Measurements from ENCODE around the gene PRELID1.
A peak's percentile ranks its signal among the peaks of the same experiment; 100 is the strongest.
"Not testable (repeated sequence)": the region's sequence is repeated elsewhere in the genome, so short reads cannot be mapped to it uniquely, and the experiment has no call there.

PRELID1 gene, protein sequence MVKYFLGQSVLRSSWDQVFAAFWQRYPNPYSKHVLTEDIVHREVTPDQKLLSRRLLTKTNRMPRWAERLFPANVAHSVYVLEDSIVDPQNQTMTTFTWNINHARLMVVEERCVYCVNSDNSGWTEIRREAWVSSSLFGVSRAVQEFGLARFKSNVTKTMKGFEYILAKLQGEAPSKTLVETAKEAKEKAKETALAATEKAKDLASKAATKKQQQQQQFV

DNA sequence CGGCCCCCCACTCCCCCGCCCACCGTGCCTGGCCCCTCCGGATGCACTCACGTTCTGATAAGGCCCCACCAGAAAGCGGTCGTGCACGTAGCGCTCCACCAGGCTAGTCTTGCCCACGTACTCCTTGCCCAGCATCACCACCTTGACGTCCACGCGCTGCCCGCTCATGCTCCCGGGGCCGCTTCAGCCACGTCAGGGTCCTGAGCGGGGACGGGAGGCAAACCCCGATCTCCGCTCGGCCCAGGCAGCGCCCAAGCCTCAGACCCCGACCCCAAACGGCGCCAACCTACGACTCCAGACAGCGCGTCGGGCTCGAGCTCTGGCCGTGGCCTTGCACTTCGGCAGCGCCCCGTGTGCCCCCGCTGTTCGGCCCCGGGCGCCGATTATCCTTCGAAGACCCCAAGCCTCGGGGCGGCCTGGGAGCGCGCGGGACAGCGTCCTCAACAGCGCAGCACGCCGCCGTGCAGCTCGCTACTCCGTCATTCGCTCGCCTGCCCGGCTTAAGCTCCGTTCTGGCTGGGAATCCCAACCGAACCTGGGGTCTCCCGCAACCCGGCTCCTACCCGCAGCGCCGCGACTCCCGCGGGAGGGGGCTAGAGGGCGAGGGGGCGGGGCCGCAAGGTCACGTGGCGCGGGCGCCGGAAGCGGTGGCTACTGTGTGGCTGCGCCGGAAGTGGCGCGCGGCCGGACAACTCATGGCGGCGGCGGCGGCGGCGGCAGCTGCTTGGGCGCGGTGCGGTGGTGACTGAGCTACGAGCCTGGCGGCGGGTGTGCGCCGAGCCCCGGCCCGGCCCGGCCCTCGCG is at the start of gene PRELID1, which contains the start of gene RAB24:
TSS of gene PRELID1 (plus strand) at position 679 of the 804 bp plus-strand sequence. CDS start 187 bp downstream, outside the sequence.
TSS of gene RAB24 (minus strand) at position 599 of the 804 bp plus-strand sequence. CDS start at position 168, 431 bp downstream.
- DNase-seq, result peak; percentile 70

DNA sequence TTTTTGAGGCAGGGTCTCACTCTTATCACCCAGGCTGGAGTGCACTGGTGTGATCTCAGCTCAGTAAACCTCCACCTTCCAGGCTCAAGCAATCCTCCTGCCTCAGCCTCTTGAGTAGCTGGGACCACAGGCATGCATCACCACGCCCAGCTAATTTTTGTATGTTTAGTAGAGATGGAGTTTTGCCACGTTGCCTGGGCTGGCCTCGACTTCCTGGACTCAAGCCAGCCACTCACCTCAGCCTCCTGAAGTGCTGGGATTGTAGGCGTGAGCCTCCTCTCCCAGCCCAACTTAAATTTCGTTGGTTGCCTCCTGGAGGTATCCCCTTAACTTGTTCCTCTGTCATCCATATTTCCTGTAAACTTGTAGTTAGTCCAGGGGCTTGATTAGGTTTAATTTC is 47.3 kb upstream of the PRELID1 start:
- DNase-seq, result no peak

DNA sequence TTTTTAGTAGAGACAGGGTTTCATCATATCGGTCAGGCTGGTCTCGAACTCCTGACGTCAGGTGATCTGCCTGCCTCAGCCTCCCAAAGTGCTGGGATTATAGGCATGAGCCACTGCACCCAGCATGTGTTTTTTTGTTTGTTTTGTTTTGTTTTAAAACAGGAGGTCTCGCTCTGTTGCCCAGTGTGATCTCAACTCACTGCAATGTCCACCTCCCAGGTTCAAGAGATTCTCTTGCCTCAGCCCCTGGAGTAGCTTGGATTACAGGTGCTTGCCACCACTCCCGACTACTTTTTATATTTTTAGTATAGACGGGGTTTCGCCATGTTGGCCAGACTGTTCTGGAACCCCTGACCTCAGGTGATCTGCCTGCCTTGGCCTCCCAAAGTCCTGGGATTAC is 44.9 kb upstream of the PRELID1 start:
- DNase-seq, result not testable (repeated sequence)

DNA sequence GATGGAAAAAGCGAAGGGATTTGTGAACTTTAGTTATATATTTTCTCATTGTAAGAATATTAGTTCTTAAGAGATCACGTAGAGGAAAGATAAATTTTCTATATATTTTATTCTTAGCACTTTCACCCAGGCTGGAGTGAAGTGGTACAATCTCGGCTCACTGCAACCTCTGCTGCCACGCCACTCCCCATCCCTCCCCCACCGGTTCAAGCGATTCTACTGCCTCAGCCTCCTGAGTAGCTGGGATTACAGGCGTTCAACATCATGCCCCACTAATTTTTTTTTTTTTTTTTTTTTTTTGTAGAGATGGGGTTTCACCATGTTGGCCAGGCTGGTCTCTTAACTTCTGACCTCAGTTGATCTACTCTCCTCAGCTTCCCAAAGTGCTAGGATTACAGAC is 42.6 kb upstream of the PRELID1 start:
- no peak for DNase-seq

DNA sequence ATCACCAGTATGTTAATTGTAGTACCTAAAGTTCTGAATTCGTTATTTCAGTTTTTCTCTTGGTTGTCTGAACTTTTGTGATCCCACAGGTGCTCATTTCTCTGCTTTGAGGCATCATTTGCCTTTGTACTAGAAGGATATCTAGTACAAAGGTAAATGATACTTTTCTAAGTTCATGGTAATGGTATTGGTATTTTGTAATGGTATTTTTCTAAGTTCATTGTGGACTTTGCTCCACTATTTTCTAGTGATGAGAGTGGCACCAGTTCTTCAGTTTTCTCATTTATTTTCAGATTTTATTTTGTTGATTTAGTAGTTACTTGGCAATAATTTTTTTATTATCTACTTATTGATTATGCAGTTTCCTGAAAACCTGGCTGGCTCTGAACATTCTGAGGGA is 42.1 kb upstream of the PRELID1 start:
- no peak for DNase-seq

DNA sequence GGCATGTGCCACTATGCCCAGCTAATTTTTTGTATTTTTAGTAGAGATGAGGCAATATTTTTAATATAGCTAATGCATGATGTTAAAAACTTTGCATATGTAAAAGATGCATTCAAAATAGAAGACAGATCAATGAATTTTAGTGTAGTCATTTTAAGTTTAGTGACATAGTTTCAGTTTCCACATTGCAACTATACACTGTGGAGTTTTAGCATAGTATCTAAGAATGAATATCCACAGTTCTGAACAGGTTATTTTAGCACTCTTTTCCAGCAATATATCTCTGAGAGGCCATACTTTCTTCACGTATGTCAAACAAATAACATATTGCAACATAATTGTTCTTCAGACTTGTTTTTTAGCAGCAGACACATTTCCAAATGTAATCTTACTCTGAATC is 39.4 kb upstream of the PRELID1 start:
- DNase-seq, result no peak

DNA sequence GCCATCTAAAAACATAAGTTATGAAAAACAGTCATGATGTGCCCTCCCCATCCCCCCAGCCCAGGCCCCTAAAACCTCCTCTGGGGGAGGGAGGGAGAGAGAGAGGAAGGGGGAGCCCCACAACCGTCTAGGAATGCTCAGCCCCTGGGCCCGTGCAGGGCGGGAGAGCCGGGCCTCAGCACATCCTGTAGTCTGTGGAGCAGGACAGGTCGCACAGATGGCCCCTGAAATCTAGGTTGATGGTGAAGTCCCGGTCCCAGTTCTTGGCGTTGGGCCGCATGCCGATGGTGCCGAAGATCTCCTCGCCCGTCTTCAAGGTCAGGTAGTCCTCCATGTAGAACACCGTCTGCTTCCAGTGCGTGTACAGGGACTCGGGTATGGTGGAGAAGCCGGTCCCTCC is 38.2 kb upstream of the PRELID1 start:
- no peak for DNase-seq

DNA sequence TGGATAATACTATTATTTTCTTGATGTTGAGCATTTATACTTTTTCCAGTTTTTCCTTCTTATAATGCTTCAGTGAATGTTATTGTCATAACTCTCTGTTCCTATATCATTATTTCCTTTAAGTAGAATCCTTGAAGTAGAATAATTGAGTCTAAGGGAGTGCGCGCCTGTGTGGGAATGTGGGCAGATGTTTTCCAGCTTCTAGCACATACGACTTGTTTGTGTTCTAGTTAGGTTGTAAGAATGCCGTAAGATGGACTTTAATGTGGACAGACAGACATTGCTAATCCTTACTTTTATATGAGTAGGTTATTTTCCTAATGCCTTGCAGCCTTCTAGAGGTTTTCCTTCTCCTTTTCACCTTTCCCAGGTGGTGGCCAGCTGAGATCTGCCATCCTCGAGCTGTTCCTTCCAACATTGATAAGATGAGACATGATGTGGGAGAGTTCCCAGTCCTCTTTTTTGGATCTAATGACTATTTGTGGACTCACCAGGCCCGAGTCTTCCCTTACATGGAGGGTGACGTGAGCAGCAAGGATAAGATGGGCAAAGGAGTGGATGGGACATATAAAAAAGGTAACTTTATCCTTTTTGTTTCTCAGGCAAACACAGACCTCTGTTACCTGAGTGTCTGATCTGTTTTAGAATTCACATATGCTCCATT is 34.2 kb upstream of the PRELID1 start:
- no peak for DNase-seq

DNA sequence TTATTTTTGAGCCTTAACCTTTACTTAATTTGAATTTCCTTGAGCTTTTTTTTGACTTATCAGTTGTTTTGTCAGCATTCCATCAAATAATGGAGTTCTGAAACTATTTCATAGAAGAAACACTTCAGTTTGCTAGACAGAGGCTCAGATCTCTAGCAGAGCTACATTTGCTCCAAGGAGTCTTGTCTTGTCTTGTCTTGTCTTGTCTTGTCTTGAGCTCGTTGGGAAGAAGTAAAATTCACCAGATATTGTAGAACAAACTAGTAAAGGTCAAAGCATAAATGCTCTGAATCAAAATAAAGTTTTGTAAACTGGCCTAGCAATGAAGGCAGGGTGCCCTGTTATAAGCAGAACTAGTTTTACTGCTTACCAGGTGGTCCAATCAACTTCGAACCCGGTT is 33.6 kb upstream of the PRELID1 start:
- DNase-seq, result no peak

DNA sequence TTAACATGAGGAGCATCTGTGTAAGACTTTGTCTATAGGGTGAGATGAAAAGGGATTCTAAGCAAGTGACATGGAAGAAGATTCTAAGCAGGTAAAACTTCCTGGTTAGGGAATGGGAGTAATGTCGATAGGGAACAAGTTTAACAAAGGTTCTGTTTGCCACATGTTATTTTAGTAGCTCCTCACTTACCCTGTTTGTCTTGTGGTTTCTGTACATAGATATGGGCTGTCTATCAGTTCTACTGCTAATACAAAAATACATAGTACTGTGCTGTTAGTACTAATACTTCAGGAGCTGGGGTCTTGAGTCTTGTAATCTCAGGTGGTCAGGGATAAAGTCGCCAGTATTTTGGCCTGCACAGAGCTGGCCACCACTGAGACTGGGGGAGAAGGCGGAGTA is 32.9 kb upstream of the PRELID1 start:
- no peak for DNase-seq

DNA sequence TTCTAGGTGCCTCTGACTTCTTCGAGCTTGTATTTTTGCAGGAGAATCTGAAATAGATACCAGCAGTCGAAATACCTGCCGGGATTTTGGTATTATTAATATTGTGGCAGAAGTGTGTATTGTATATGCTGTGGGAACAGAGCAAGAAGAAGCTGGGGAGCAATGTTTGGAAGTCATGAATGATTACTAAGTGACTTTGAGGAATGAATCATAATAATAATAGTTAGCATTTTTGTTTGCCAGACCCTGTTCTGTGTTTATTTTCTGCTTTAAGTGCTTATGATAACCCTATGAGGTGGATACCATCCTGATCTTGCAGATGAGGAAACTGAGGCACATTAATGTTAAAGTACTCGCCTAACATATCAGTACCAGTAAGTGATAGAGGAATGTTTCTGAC is 32.5 kb upstream of the PRELID1 start:
- no peak for DNase-seq

DNA sequence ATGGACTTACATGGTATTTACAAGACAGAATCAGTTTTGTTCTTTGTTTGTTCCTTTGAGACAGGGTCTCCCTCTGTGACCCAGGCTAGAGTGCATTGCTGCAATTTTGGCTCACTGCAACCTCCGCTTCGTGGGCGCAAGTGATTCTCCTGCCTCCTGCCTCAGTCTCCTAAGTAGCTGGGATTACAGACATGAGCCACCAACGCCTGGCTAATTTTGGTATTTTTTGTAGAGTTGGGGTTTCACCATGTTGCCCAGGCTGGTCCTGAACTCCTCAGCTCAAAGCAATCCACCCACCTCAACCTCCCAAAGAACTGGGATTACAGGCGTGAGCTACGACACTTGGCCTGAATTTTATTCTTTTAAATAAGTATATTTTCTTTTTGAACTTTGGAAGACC is 27.7 kb upstream of the PRELID1 start:
- DNase-seq, result no peak

DNA sequence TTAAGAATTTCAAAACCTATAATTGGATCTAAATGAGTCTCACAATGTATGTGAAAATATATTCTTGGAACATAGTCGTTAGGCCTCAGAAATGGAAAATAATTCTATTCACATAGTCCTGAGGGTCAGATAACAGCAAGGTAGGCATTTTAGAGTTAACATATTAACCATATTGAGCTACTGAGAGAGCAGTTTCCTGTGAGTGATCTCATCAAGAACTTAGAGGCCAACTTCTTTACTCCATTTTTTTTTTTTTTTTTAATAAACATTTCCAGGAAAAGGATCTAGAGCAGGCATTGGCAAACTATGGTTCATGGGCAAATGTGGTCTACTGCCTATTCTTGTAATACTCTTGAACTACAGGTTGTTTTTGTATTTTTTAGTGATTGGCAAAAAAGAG is 26.7 kb upstream of the PRELID1 start:
- DNase-seq, result no peak

DNA sequence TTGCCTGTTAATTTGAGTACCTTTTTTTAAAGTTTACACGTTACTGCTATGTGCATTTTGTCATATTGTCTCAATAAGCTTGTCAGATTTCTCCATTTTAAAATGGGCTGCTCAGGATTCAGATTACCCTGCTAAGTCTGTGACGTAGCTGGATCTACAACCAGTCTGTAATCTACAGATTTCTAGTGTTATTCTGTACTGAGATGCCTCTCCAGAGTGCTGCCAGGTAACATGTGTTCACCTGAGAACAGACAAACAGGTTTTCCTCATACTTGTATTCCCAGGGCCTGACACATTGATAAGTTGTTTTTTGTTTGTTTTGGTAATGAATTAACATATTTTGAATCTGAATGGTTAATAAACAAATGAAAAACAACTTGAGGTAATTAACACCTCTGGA is 15.4 kb upstream of the PRELID1 start:
- no peak for DNase-seq

DNA sequence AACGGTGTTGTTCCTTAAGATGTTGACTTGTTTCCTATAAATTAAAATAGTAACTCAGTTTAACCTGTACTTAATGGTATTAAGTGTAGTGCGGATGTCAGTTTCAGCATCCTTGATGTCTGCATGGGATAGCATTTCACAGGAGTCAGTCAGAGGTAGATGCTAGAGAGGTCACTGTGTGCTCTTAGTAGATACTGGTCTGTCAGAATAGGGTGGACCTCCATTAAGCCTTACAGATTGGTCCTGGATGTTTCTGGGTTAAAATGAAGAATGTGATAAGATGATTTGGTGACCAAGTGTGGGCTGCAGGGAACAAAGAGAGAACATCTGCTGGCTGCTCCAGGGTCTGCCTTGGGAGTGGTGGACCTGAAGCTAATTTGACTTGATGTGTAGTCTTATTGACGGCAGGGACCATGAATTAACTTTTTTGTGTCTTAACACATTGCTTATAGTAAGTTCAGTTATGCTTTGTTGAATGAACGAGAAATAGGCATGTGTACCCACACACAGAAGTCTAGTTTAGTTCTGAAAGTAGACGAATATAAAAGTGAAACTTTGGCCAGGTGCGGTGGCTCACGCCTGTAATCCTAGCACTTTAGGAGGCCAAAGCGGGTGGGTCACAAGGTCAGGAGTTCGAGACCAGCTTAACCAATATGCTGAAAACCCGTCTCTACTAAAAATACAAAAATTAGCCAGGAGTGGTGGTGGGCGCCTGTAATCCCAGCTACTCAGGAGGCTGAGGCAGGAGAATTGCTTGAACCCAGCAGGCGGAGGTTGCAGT is 12.6 kb upstream of the PRELID1 start:
- no peak for DNase-seq

DNA sequence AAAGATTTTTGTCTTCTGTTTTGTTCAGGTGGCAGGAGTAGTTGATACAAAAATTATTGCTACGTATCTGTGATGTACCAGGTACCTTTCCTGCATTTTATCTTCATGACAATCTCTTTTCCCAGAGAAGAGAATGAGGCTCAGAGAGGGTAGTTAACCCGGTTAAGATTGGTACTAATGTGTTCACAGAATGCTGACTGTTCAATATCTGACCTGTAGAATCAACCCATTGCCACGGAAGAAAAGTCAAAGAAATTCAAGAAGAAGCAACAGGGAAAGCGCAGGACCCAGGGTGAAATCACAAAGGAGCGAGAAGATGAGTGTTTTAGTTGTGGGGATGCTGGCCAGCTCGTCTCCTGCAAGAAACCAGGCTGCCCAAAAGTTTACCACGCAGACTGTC is 11.9 kb upstream of the PRELID1 start:
- no peak for DNase-seq

DNA sequence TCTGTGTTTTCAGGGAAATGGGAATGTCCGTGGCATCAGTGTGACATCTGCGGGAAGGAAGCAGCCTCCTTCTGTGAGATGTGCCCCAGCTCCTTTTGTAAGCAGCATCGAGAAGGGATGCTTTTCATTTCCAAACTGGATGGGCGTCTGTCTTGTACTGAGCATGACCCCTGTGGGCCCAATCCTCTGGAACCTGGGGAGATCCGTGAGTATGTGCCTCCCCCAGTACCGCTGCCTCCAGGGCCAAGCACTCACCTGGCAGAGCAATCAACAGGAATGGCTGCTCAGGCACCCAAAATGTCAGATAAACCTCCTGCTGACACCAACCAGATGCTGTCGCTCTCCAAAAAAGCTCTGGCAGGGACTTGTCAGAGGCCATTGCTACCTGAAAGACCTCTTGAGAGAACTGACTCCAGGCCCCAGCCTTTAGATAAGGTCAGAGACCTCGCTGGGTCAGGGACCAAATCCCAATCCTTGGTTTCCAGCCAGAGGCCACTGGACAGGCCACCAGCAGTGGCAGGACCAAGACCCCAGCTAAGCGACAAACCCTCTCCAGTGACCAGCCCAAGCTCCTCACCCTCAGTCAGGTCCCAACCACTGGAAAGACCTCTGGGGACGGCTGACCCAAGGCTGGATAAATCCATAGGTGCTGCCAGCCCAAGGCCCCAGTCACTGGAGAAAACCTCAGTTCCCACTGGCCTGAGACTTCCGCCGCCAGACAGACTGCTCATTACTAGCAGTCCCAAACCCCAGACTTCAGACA is 9.6 kb upstream of the PRELID1 start:
- DNase-seq, result no peak

DNA sequence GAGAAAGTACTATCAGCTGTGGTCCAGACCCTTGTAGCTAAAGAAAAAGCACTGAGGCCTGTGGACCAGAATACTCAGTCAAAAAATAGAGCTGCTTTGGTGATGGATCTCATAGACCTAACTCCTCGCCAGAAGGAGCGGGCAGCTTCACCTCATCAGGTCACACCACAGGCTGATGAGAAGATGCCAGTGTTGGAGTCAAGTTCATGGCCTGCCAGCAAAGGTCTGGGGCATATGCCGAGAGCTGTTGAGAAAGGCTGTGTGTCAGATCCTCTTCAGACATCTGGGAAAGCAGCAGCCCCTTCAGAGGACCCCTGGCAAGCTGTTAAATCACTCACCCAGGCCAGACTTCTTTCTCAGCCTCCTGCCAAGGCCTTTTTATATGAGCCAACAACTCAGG is 9.0 kb upstream of the PRELID1 start:
- no peak for DNase-seq

DNA sequence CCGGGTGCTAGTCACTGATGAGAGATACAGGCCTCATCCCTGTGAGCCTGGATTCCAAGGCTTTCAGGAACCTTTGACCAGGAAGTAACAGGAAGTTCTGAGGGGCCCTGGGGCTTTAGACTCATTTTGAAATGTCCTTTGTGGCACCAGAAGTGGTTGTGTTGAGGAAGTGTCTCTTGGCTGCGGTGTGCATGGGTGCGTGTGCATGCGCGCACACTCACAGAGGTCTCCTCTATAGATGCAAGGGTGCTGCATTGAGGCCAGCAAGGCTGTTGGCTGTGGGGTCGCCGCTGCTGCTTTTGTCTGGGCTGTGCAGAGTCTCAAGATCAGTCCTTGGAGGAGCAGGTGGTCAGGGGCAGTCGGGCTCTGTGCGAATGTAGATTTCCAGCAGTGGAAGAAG is 7.7 kb upstream of the PRELID1 start:
- no peak for DNase-seq

DNA sequence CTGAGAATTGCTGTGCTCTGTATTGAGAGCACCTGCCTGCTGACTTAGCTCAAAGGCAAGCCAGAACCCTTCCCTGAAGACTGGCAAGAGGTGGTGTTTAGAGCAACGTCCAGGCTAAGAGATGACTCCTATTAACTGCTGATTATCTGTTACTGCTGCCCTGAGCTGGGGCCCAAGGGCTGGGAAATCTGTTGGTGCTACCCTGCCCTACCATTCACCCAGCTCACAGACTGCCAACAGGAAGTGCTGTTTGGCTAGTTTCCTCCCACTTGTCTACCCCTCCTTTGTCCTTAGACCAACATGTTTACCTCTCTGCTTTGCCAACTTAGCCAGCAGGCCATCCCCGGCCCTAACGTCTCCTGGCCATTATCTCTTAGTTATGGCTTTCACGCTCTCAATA is 7.0 kb upstream of the PRELID1 start:
- no peak for DNase-seq

DNA sequence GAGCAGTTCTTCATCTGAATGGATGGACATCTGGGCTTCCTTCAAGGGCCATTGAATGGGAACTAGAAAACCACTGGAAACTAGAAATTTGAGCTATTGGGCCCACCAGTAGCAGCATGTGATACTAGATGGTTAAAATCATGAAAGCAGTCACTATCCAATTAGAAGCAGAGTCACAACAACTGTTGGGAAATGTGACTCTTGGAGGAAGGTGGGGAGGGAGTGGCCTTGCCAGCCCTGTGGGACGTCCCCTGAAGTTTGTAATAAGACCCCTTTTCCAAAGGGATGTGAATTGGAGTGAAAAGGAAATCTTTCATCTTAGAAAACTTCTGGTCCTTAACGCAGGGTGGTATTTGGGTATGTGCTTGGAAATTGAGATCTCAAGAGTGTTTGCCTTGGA is 5.7 kb upstream of the PRELID1 start:
- no peak for DNase-seq

DNA sequence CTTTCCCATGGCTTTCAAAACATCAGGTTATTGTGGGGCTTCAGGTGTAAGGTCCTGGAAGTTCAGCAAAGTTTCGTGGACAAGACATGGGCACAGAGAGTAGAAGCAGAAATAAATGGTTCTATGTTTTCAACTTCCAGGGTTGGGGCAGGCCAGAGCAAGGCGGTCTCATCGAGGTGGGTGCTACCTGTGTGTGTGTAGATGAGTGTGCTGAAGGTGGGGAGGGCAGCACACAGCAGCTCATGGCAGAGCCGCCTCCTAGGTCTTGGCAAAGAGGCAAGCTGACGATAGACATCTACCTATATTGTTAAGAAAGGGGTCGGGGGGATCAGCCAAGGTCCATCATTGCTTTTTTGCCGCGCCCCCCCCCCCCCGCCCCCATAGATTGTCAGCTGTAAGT is 3.9 kb upstream of the PRELID1 start:
- no peak for DNase-seq
